ENCODE data around the gene ZNF697. TPM values are rescaled to one million over a fixed set of nuclear protein-coding genes. Genes with fewer than 3 reads are reported as not detected.
"Not testable (repeated sequence)": the region's sequence is repeated elsewhere in the genome, so short reads cannot be mapped to it uniquely, and the experiment has no call there.

ZNF697 gene
- total and polyA plus RNA-seq, 10 of the 15 experiments (the other 5 are each of a cell fraction or from before 2014, with no cell fraction given): 0.48 to 5.9 (median 3.0) TPM

DNA sequence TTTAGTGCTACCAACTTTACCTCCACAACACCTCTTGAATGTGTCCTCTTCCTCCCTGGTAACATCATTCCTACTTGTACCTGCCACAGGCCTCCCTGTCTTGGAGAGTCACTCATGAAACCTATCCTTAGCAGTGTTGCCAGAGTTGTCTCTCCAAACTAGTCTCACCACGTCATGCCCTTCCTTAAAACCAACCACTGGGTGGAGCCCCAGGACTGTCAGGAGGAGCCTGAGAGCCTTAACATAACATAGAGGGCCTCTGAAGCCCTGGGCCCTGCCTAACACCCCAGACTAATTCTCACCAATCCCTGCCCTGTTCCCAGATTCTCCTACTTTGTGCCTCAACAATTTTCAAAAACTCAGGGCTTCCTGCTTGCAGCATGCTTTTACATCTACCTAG, 65.3 kb downstream of the ZNF697 start:
- FAIRE-seq (no peak), ATAC-seq (peak; percentile 88), DNase-seq (ENCODE audit: low read depth, low spot score) (no peak)
- H4K20me1 ChIP-seq (ENCODE audit: control insufficient read depth, insufficient read depth): no peaks in the 10 kb centered on the region
- no peak overlapping the region for H3K4me2 ChIP-seq (ENCODE audit: control insufficient read depth, insufficient read depth)
- H3K27me3 ChIP-seq (replicated peaks in 1 of 2; ENCODE audit: control insufficient read depth in 2 of 2, insufficient read depth in 2 of 2, low read length in 1 of 2): no peaks in the 10 kb centered on the region; a peak in 1 of 4 replicates
- no peaks in the 10 kb centered on the region for H3K79me2 ChIP-seq (ENCODE audit: control insufficient read depth, insufficient read depth, low read length)
- ChIA-PET CTCF (no interaction called here), RAD21 (ENCODE audit: unreplicated experiment) (no interaction called here), SMC1A (ENCODE audit: uncharacterized antibody, unreplicated experiment) (interaction anchor here (0.8 kb wide), 1 partner anchor 93 kb away, joined by 4 read pairs; no protein-coding TSS in a partner anchor), POLR2A (no interaction called here)
- no TSS peak for BruUV-seq (replicated peaks)
- H3K4me1 ChIP-seq (ENCODE audit: control insufficient read depth, insufficient read depth, low read length): no peaks in the 10 kb centered on the region
- no peak overlapping the region for H3K9ac ChIP-seq (ENCODE audit: control insufficient read depth, insufficient read depth, low read length)
- intact Hi-C loops (cut with micrococcal nuclease; ENCODE audit: unreplicated experiment) (loop anchor here (2.0 kb wide), 1 partner anchor 24 kb away; no protein-coding TSS in a partner anchor), in situ Hi-C loops (cut with MboI) (no loop called here)
- H3K4me3 ChIP-seq: no peak overlapping the region
- TF ChIP-seq IRF4 (IDR thresholded peaks at IDR 0.05; ENCODE audit: low read depth, low read length) (no peak), BRCA1 (IDR thresholded peaks at IDR 0.05; ENCODE audit: low read depth, low read length) (no peak), RBBP5 (conservative IDR thresholded peaks at IDR 0.05) (no peak), POLR2A (IDR thresholded peaks at IDR 0.05; ENCODE audit: low read depth, low read length) (no peak), POU2F2 (IDR thresholded peaks at IDR 0.05; ENCODE audit: borderline replicate concordance, low read depth, low read length) (no peak), HCFC1 (IDR thresholded peaks at IDR 0.05; ENCODE audit: low read length) (no peak), RAD21 (IDR thresholded peaks at IDR 0.05; ENCODE audit: insufficient read depth, low read depth, low read length) (peak; percentile 50), SPI1 (IDR thresholded peaks at IDR 0.05; ENCODE audit: borderline replicate concordance, insufficient read depth, low read depth, low read length) (no peak)
- TF ChIP-seq, protein P1, sequence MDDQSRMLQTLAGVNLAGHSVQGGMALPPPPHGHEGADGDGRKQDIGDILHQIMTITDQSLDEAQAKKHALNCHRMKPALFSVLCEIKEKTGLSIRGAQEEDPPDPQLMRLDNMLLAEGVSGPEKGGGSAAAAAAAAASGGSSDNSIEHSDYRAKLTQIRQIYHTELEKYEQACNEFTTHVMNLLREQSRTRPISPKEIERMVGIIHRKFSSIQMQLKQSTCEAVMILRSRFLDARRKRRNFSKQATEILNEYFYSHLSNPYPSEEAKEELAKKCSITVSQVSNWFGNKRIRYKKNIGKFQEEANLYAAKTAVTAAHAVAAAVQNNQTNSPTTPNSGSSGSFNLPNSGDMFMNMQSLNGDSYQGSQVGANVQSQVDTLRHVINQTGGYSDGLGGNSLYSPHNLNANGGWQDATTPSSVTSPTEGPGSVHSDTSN (IDR thresholded peaks at IDR 0.05; ENCODE audit: insufficient replicate concordance, low read depth, low read length): no peak
- TF ChIP-seq, protein P2, sequence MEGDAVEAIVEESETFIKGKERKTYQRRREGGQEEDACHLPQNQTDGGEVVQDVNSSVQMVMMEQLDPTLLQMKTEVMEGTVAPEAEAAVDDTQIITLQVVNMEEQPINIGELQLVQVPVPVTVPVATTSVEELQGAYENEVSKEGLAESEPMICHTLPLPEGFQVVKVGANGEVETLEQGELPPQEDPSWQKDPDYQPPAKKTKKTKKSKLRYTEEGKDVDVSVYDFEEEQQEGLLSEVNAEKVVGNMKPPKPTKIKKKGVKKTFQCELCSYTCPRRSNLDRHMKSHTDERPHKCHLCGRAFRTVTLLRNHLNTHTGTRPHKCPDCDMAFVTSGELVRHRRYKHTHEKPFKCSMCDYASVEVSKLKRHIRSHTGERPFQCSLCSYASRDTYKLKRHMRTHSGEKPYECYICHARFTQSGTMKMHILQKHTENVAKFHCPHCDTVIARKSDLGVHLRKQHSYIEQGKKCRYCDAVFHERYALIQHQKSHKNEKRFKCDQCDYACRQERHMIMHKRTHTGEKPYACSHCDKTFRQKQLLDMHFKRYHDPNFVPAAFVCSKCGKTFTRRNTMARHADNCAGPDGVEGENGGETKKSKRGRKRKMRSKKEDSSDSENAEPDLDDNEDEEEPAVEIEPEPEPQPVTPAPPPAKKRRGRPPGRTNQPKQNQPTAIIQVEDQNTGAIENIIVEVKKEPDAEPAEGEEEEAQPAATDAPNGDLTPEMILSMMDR (IDR thresholded peaks at IDR 0.05 in 2 of 3, conservative IDR thresholded peaks at IDR 0.05 in 1 of 3; ENCODE audit: control insufficient read depth in 2 of 3, extremely low read depth in 1 of 3, insufficient read depth in 1 of 3, low read depth in 3 of 3, low read length in 3 of 3): peak; percentile 39 to 49 (median 47)
- H3K36me3 ChIP-seq (ENCODE audit: control insufficient read depth in 2 of 2, insufficient read depth in 2 of 2, low read length in 1 of 2): no peaks in the 10 kb centered on the region
- H2AFZ ChIP-seq (ENCODE audit: control insufficient read depth, low read depth, low read length): no peak overlapping the region
- no peak overlapping the region for H3K27ac ChIP-seq (ENCODE audit: control insufficient read depth, insufficient read depth)
- WGBS (ENCODE audit: insufficient coverage, insufficient replicate concordance, low lambda C conversion rate, missing lambda C conversion rate): 0% methylated on average over 1 of the region's 1 CpG
- no peaks in the 10 kb centered on the region for H3K9me3 ChIP-seq (replicated peaks; ENCODE audit: control insufficient read depth, insufficient read depth, low read length)

DNA sequence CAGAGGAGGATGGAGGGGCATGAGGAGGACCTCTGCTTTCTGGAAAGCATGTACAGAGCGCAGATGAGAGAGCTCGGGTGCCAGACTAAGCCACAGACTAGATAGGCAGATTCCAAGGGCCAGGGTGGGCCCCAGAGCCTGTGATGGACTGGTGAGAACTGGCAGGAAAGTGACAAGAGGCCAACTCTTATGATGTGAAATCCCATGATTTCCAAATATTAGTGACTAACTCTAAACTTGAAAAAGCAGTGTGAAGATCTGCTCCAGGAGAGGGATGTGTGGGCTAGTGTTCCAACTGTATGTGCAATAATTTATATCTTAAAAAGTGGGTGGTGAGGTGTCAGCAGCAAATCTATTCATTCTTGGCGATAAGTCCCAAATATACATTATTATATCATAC, 67.0 kb downstream of the ZNF697 start:
- H3K36me3 ChIP-seq (ENCODE audit: control insufficient read depth in 2 of 2, insufficient read depth in 2 of 2, low read length in 1 of 2); in situ Hi-C loops (cut with MboI): not testable (repeated sequence)

More for the DNA sequence above, 67.0 kb downstream of the ZNF697 start:
- H3K9me3 ChIP-seq (replicated peaks; ENCODE audit: control insufficient read depth, insufficient read depth, low read length); DNase-seq (ENCODE audit: low read depth, low spot score); H3K79me2 ChIP-seq (ENCODE audit: control insufficient read depth, insufficient read depth, low read length); H3K9ac ChIP-seq (ENCODE audit: control insufficient read depth, insufficient read depth, low read length); H3K27me3 ChIP-seq (replicated peaks in 1 of 2; ENCODE audit: control insufficient read depth in 2 of 2, insufficient read depth in 2 of 2, low read length in 1 of 2); FAIRE-seq; H3K27ac ChIP-seq (ENCODE audit: control insufficient read depth, insufficient read depth); H2AFZ ChIP-seq (ENCODE audit: control insufficient read depth, low read depth, low read length); BruUV-seq (replicated peaks); intact Hi-C loops (cut with micrococcal nuclease; ENCODE audit: unreplicated experiment); ATAC-seq; H3K4me3 ChIP-seq; H4K20me1 ChIP-seq (ENCODE audit: control insufficient read depth, insufficient read depth); H3K4me2 ChIP-seq (ENCODE audit: control insufficient read depth, insufficient read depth); CTCF ChIA-PET; POLR2A ChIA-PET; RAD21 ChIA-PET (ENCODE audit: unreplicated experiment); H3K4me1 ChIP-seq (ENCODE audit: control insufficient read depth, insufficient read depth, low read length); SMC1A ChIA-PET (ENCODE audit: uncharacterized antibody, unreplicated experiment): not testable (repeated sequence)
- WGBS (ENCODE audit: insufficient coverage, insufficient replicate concordance, low lambda C conversion rate, missing lambda C conversion rate): 20% methylated on average over 3 of the region's 3 CpGs

Measured in GM12878 (cell line).